HCT116 (cell line): ENCODE results near the gene CCDC80. TPM values are rescaled to one million over a fixed set of nuclear protein-coding genes. Genes with fewer than 3 reads are reported as not detected.

Source experiments
- ATAC-seq: fragments of 200-7000 bp; cut with Tn5 transposase; 2 replicates; pipeline ENCODE4 v1.9.1; 2020; ENCODE audit warnings: mild to moderate bottlenecking, moderate library complexity
- BruUV-seq: library from RNA; stranded (reverse); fragments of 400-500 nt; replicated peaks from 2 replicates; lab custom pipeline; 2021; lab: Mats Ljungman, UMichigan
- CTCF ChIA-PET: fragments of 300-600 bp; sonication (Branson Sonifier 250); formaldehyde crosslinking; loops from one replicate; lab custom pipeline; 2021; ENCODE audit warnings: antibody characterized with exemption; lab: Charles Lee
- POLR2A ChIA-PET: fragments of 300-600, 350-600 bp; sonication (Branson Sonifier 250); formaldehyde crosslinking; loops from one replicate; lab custom pipeline; 2021; ENCODE audit warnings: antibody characterized with exemption; lab: Charles Lee
- RAD21 ChIA-PET, 2 experiments: fragments of 300-600 bp; sonication (Branson Sonifier 250); formaldehyde crosslinking; loops; one replicate each; lab custom pipeline; 2023; ENCODE audit warnings: low total read pairs in 2 of 2; ENCODE audit not compliant: uncharacterized antibody in 2 of 2, unreplicated experiment in 2 of 2, low non-redundant PET in 1 of 2; lab: Charles Lee
- DNase-seq: peaks from one replicate; pipeline ENCODE4 v3.0.0-alpha.2; 2010; ENCODE audit warnings: low read depth, low spot score
- H2AFZ ChIP-seq: fragments of 200-600 bp; shearing (Covaris generic), sonication (generic); 2 replicates; pipeline ENCODE4 v1.6.1; 2017; ENCODE audit warnings: low read depth, mixed run types, mixed read lengths, antibody characterized with exemption, low read length; ENCODE audit not compliant: poor library complexity, severe bottlenecking
- H3K27ac ChIP-seq: 2 replicates; pipeline ENCODE4 v1.5.1; 2012; ENCODE audit warnings: low read depth, low read length
- H3K27me3 ChIP-seq: fragments of 200-600 bp; sonication (generic); 2 replicates; pipeline ENCODE4 v1.6.1; 2016; ENCODE audit warnings: mixed run types, low read length, mixed read lengths; ENCODE audit not compliant: insufficient read depth
- H3K36me3 ChIP-seq, 2 experiments: fragments of 200-500 bp in 1 of 2; fragments of 200-600 bp in 1 of 2; sonication (Bioruptor generic) in 1 of 2; sonication (generic) in 1 of 2; 2 replicates each; pipeline versions ENCODE4 v1.5.1 to v1.6.1; 2014 to 2016; ENCODE audit warnings: low read length in 2 of 2, inconsistent platforms in 1 of 2, mixed read lengths in 1 of 2, mixed run types in 1 of 2; ENCODE audit not compliant: insufficient read depth in 2 of 2, control insufficient read depth in 1 of 2
- H3K4me1 ChIP-seq, 2 experiments: fragments of 200-600 bp in 1 of 2; sonication (generic) in 1 of 2; 2 replicates each; pipeline versions ENCODE4 v1.5.1 to v1.6.1; 2012 to 2017; ENCODE audit warnings: low read length in 2 of 2, inconsistent platforms in 1 of 2, mild to moderate bottlenecking in 1 of 2, mixed read lengths in 1 of 2, mixed run types in 1 of 2, moderate library complexity in 1 of 2; ENCODE audit not compliant: insufficient read depth in 2 of 2, control insufficient read depth in 1 of 2
- H3K4me2 ChIP-seq: fragments of 200-600 bp; sonication (generic); 2 replicates; pipeline ENCODE4 v1.6.1; 2017; ENCODE audit warnings: mixed run types, low read length, mixed read lengths
- H3K4me3 ChIP-seq, 2 experiments: fragments of 200-600 bp in 1 of 2; sonication (generic) in 1 of 2; replicated peaks in 1 of 2; 2 replicates each; pipeline ENCODE4 v1.5.1; 2011 to 2016; ENCODE audit warnings: low read length in 2 of 2, control low read depth in 1 of 2, low read depth in 1 of 2, mild to moderate bottlenecking in 1 of 2, mixed read lengths in 1 of 2, mixed run types in 1 of 2
- H3K79me2 ChIP-seq: fragments of 200-600 bp; sonication (generic); 2 replicates; pipeline ENCODE4 v1.6.1; 2017; ENCODE audit warnings: mild to moderate bottlenecking, mixed run types, low read length, moderate library complexity, mixed read lengths; ENCODE audit not compliant: insufficient read depth
- H3K9ac ChIP-seq: fragments of 200-600 bp; sonication (generic); 2 replicates; pipeline ENCODE4 v1.6.1; 2016; ENCODE audit warnings: low read length, mixed read lengths
- H3K9me2 ChIP-seq: fragments of 200-600 bp; sonication (generic), shearing (Covaris generic); 2 replicates; pipeline ENCODE4 v1.6.1; 2017; ENCODE audit warnings: mixed run types, mild to moderate bottlenecking, moderate library complexity; ENCODE audit not compliant: insufficient read depth
- H3K9me3 ChIP-seq, 2 experiments: fragments of 200-500 bp in 1 of 2; fragments of 200-600 bp in 1 of 2; sonication (Bioruptor generic) in 1 of 2; sonication (generic) in 1 of 2; 2 replicates each; pipeline ENCODE4 v1.6.1; 2014 to 2017; ENCODE audit warnings: low read length in 2 of 2, mixed read lengths in 2 of 2, inconsistent platforms in 1 of 2, low read depth in 1 of 2, mild to moderate bottlenecking in 1 of 2, mixed run types in 1 of 2, moderate library complexity in 1 of 2; ENCODE audit not compliant: control insufficient read depth in 1 of 2, insufficient read depth in 1 of 2
- H4K20me1 ChIP-seq: fragments of 200-600 bp; sonication (generic), shearing (Covaris generic); 2 replicates; pipeline ENCODE4 v1.6.1; 2017; ENCODE audit warnings: mixed run types, mild to moderate bottlenecking, moderate library complexity; ENCODE audit not compliant: insufficient read depth
- POLR2A ChIP-seq: IDR thresholded peaks from 2 replicates; pipeline ENCODE4 v1.7.0; 2011; ENCODE audit warnings: borderline replicate concordance; ENCODE audit not compliant: insufficient read depth, insufficient read length; ENCODE audit errors: extremely low read depth
- POLR2AphosphoS5 ChIP-seq: IDR thresholded peaks from 2 replicates; pipeline ENCODE4 v1.6.1; 2011; ENCODE audit warnings: mild to moderate bottlenecking, low read depth, low read length, moderate library complexity
- SRF ChIP-seq: IDR thresholded peaks from 2 replicates; pipeline ENCODE4 v1.6.1; 2012; ENCODE audit warnings: low read depth
- TCF7L2 ChIP-seq: IDR thresholded peaks from 2 replicates; pipeline ENCODE4 v1.7.0; 2011; ENCODE audit warnings: borderline replicate concordance, inconsistent platforms; ENCODE audit not compliant: insufficient read depth, insufficient read length; ENCODE audit errors: extremely low read depth
- YY1 ChIP-seq: IDR thresholded peaks from 2 replicates; pipeline ENCODE4 v1.6.1; 2011; ENCODE audit warnings: low read length, low read depth, moderate library complexity, mild to moderate bottlenecking; ENCODE audit not compliant: insufficient replicate concordance; ENCODE audit errors: extremely low read depth
- ZFX ChIP-seq: fragments of 450-650 bp; IDR thresholded peaks from 2 replicates; pipeline ENCODE4 v1.6.1; 2017
- intact Hi-C: fragments of 100-400 bp; cut with micrococcal nuclease; formaldehyde crosslinking; loops from 2 replicates; pipeline ENCODE4 v1.10.0; 2022
- total RNA-seq: library from RNA; stranded (reverse); gene quantifications from one replicate; pipeline ENCODE4 v1.2.1, GENCODE V29; 2021; ENCODE audit not compliant: unreplicated experiment
- TF ChIP-seq, protein P1 (sequence below): IDR thresholded peaks from 2 replicates; pipeline ENCODE4 v1.6.1; 2012; ENCODE audit warnings: low read depth
- TF ChIP-seq, protein P2 (sequence below): IDR thresholded peaks from 2 replicates; pipeline ENCODE4 v1.6.1; 2012

Gene CCDC80
- total RNA-seq, 1 experiment from 2014 or later: 1.7 TPM

DNA sequence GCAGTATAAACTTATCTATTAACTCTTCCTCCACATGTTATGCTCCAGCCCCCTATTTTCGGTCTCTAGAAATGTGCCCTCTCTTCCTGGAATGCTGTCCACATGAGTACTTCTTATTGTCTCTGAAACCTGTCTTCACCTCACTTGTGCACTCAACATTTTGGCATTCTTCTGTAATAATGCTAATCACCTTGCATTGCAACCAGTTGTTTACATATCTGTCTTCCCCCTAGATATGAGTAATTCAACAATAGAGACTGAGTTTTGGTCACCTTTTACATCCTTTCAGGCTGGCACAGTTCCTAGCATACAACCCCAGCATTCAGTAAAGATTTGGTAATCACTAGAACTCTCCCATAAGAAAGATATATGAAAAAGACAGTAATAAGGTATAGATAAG lies 17.2 kb downstream of the CCDC80 start (continued):
- TF ChIP-seq, protein P1, sequence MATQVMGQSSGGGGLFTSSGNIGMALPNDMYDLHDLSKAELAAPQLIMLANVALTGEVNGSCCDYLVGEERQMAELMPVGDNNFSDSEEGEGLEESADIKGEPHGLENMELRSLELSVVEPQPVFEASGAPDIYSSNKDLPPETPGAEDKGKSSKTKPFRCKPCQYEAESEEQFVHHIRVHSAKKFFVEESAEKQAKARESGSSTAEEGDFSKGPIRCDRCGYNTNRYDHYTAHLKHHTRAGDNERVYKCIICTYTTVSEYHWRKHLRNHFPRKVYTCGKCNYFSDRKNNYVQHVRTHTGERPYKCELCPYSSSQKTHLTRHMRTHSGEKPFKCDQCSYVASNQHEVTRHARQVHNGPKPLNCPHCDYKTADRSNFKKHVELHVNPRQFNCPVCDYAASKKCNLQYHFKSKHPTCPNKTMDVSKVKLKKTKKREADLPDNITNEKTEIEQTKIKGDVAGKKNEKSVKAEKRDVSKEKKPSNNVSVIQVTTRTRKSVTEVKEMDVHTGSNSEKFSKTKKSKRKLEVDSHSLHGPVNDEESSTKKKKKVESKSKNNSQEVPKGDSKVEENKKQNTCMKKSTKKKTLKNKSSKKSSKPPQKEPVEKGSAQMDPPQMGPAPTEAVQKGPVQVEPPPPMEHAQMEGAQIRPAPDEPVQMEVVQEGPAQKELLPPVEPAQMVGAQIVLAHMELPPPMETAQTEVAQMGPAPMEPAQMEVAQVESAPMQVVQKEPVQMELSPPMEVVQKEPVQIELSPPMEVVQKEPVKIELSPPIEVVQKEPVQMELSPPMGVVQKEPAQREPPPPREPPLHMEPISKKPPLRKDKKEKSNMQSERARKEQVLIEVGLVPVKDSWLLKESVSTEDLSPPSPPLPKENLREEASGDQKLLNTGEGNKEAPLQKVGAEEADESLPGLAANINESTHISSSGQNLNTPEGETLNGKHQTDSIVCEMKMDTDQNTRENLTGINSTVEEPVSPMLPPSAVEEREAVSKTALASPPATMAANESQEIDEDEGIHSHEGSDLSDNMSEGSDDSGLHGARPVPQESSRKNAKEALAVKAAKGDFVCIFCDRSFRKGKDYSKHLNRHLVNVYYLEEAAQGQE: no peak
- TF ChIP-seq YY1 (no peak), SRF (no peak), ZFX (no peak), TCF7L2 (no peak)
- TF ChIP-seq, protein P2, sequence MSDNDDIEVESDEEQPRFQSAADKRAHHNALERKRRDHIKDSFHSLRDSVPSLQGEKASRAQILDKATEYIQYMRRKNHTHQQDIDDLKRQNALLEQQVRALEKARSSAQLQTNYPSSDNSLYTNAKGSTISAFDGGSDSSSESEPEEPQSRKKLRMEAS: no peak

DNA sequence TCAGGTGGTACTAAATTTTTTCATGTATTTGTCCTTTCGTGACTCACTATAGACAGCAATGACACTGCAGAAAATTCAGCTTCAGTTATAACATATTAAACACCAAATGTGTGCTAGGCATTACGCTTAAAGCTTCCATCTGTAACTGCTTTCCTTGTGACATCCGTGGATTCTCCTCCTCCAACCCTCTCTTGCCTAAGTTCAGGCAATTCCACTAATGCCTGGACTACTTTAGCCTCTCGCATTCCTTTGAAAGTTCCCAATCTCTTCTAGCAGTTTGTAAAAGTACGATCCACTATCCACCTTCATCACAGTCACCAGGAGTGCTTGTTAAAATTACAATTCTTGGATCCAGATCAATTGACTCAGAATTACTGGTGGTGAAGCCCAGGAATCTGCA lies 17.7 kb downstream of the CCDC80 start:
- H3K9me2 ChIP-seq: no peaks in the 10 kb centered on the region
- intact Hi-C loops: no loop called here
- ChIA-PET POLR2A (no interaction called here), RAD21 (no interaction called here), CTCF (no interaction called here)
- no peak overlapping the region for H3K4me2 ChIP-seq
- H3K9ac ChIP-seq: no peak overlapping the region
- H3K4me3 ChIP-seq: no peak overlapping the region
- H3K9me3 ChIP-seq: no peaks in the 10 kb centered on the region
- H3K27me3 ChIP-seq: no peaks in the 10 kb centered on the region
- DNase-seq: no peak
- peaks cover 0 to 3% of the 10 kb centered on the region in 2 experiments; a peak in 1 of 4 replicates for H3K4me1 ChIP-seq
- no peak overlapping the region for H2AFZ ChIP-seq
- no peaks in the 10 kb centered on the region for H4K20me1 ChIP-seq
- H3K27ac ChIP-seq: no peak overlapping the region
- TF ChIP-seq POLR2A: no peak
- no peak for TF ChIP-seq POLR2AphosphoS5
- no TSS peak for BruUV-seq
- ATAC-seq: no peak
- no peaks in the 10 kb centered on the region for H3K79me2 ChIP-seq
- no peaks in the 10 kb centered on the region for H3K36me3 ChIP-seq
